Type B pancreatic cell (in vitro differentiated cells): ENCODE data around the gene H2AZ2. TPM values are rescaled to one million over a fixed set of nuclear protein-coding genes. Genes with fewer than 3 reads are reported as not detected.
A peak's percentile ranks its signal among the peaks of the same experiment; 100 is the strongest.

Source experiments
- DNase-seq: peaks from one replicate; pipeline ENCODE4 v3.0.0; 2021; ENCODE audit warnings: mixed read lengths; ENCODE audit not compliant: unreplicated experiment; ENCODE audit errors: extremely low spot score
- H3K27ac Mint-ChIP-seq: 2 replicates; pipeline ENCODE4 v1.8.0; 2021; ENCODE audit warnings: mild to moderate bottlenecking, mixed read lengths
- H3K27me3 Mint-ChIP-seq: 2 replicates; pipeline ENCODE4 v1.8.0; 2021; ENCODE audit warnings: mixed read lengths
- H3K36me3 Mint-ChIP-seq: 2 replicates; pipeline ENCODE4 v1.8.0; 2021; ENCODE audit warnings: mixed read lengths
- H3K4me1 Mint-ChIP-seq: one replicate; pipeline ENCODE4 v1.8.0; 2021; ENCODE audit warnings: mixed read lengths; ENCODE audit not compliant: unreplicated experiment
- H3K4me3 Mint-ChIP-seq: 2 replicates; pipeline ENCODE4 v1.8.0; 2021; ENCODE audit warnings: mild to moderate bottlenecking, mixed read lengths
- H3K9me3 Mint-ChIP-seq: 2 replicates; pipeline ENCODE4 v1.8.0; 2021; ENCODE audit warnings: mixed read lengths
- CTCF ChIP-seq: fragments of 200-600 bp; sonication (generic); conservative IDR thresholded peaks from 2 replicates; pipeline ENCODE4 v1.5.0; 2021; ENCODE audit warnings: antibody characterized with exemption, mild to moderate bottlenecking
- total RNA-seq: library from RNA; stranded (reverse); gene quantifications from 2 replicates; pipeline ENCODE4 v1.2.1, GENCODE V29; 2021; ENCODE audit warnings: low replicate concordance

The H2AZ2 gene
- total RNA-seq, 1 donor from 2014 or later: 239 TPM

GRCh38 chr7:44891372-44891771 is 43.5 kb upstream of the H2AZ2 start:
- Mint-ChIP-seq H3K27ac (peak overlapping the region; percentile 11), H3K36me3 (no peaks in the 10 kb centered on the region), H3K4me1 (no peaks in the 10 kb centered on the region), H3K4me3 (no peak overlapping the region), H3K9me3 (no peaks in the 10 kb centered on the region), H3K27me3 (peaks cover 6% of the 10 kb centered on the region)
- TF ChIP-seq CTCF: no peak
- no peak for DNase-seq

- H3K4me3 Mint-ChIP-seq: no peak overlapping the region
- no peak for DNase-seq
- H3K4me1 Mint-ChIP-seq: peaks cover 8% of the 10 kb centered on the region
- peak overlapping the region; percentile 25 for H3K27ac Mint-ChIP-seq
- no peak for TF ChIP-seq CTCF
- peaks cover 3% of the 10 kb centered on the region for H3K36me3 Mint-ChIP-seq
- H3K9me3 Mint-ChIP-seq: no peaks in the 10 kb centered on the region
- peaks cover 3% of the 10 kb centered on the region for H3K27me3 Mint-ChIP-seq
These were observed 41.3 kb upstream of the H2AZ2 start for GRCh38 chr7:44889086-44889781.

- H3K27me3 Mint-ChIP-seq: no peaks in the 10 kb centered on the region
- no peak overlapping the region for H3K4me3 Mint-ChIP-seq
- H3K36me3 Mint-ChIP-seq: peaks cover 13% of the 10 kb centered on the region
- TF ChIP-seq CTCF: no peak
- H3K27ac Mint-ChIP-seq: peak overlapping the region; percentile 24
- DNase-seq: no peak
- H3K4me1 Mint-ChIP-seq: peaks cover 18% of the 10 kb centered on the region
- no peaks in the 10 kb centered on the region for H3K9me3 Mint-ChIP-seq
These were observed 39.4 kb upstream of the H2AZ2 start for GRCh38 chr7:44887293-44887692.

GRCh38 chr7:44885394-44886317 is 37.8 kb upstream of the H2AZ2 start, which contains the start of gene PURB:
Gene PURB, minus strand, starts transcription at chr7:44885530. Its CDS starts 182 bp downstream, at chr7:44885348.
- no peak for TF ChIP-seq CTCF
- peak; percentile 95 for DNase-seq
- H3K27ac Mint-ChIP-seq: peak within 1 kb of the TSS; percentile 100
- peak within 1 kb of the TSS; percentile 94 for H3K4me3 Mint-ChIP-seq
- peaks cover 33% of the 10 kb centered on the region for H3K4me1 Mint-ChIP-seq
- no peaks in the 10 kb centered on the region for H3K27me3 Mint-ChIP-seq
- H3K9me3 Mint-ChIP-seq: no peaks in the 10 kb centered on the region
- peaks cover 16% of the 10 kb centered on the region for H3K36me3 Mint-ChIP-seq

GRCh38 chr7:44884621-44885393 is 36.9 kb upstream of the H2AZ2 start:
- Mint-ChIP-seq H3K4me1 (peaks cover 41% of the 10 kb centered on the region), H3K9me3 (no peaks in the 10 kb centered on the region), H3K27me3 (no peaks in the 10 kb centered on the region), H3K4me3 (peak overlapping the region; percentile 94), H3K27ac (peak overlapping the region; percentile 96), H3K36me3 (peaks cover 22% of the 10 kb centered on the region)
- no peak for DNase-seq
- no peak for TF ChIP-seq CTCF
